Measurements from ENCODE around the gene HLA-DOA. TPM values are rescaled to one million over a fixed set of nuclear protein-coding genes. Genes with fewer than 3 reads are reported as not detected.
A peak's percentile ranks its signal among the peaks of the same experiment; 100 is the strongest.

Gene HLA-DOA
- total RNA-seq, 1 donor from 2014 or later = 1.6 TPM

DNA sequence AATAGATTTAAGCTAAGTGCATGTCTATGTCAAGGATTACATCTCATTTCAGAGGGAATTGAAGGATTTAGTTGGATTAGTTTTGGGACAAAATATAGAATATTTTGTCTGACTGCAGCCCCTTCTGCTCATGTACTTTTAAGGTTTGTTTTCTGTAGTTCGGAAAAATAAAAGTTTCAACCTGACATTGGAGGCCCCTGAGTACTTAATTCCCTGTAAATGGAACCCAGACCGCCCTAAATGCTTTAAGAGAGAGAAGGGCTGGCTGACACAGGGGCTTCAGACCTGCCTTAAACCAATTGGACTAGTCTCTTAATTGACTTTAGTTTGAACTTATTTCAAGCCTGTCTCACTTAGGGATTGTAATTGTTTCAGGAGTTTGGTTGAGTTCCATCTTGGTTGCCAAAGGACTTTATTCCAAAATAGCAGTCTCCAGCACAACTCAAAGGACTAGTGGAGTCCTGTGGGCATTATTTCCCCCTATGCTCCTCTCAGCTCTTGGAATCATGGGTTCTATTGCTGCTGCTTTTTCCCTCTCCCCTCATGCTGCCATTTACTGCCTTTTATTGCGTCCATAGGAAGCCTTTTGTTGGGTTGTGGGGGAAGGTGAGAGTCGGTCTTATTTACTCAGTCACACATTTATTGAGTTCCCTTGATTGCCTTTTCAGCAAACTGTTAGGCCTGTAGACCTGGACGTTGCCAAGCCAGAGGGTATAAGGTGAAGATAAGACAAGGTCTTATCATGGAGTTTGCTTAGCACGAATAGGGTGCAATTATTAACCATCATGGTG, 26.5 kb downstream of the HLA-DOA start:
- intact Hi-C loops (cut with DNase I) = no loop called here

DNA sequence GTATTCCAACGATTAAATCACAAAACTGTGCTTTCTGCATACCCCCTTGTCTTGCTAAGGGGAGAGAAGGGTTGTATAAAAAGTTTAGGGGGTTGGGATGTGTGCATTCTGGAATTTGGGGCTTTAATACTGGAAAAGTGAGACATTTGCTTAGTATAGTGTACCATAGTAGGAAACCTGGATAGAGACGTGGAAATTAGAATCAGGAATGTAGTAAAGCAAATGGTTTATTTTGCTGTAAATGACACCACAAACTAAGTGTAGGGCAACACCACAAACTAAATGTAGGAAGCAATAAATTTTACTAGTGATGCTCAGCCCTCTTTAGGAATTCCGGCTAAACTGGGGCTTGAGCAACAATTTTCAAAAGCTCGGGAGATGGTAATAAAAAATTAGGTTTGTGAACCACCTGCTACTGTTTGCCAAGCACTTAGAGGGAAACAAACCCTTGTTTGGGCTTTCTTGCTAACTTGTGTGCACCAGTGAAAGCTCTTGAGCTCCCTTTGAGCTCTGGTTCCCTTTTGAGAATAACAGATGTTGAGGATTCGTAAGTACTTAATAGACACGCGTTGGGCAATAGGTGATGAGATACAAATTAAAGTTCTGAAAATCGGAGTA, 27.2 kb downstream of the HLA-DOA start:
- intact Hi-C loops (cut with DNase I) = no loop called here
- no peak for DNase-seq (ENCODE audit: low spot score)

More for the DNA sequence above, 26.5 kb downstream of the HLA-DOA start:
- DNase-seq (ENCODE audit: low spot score) = no peak

DNA sequence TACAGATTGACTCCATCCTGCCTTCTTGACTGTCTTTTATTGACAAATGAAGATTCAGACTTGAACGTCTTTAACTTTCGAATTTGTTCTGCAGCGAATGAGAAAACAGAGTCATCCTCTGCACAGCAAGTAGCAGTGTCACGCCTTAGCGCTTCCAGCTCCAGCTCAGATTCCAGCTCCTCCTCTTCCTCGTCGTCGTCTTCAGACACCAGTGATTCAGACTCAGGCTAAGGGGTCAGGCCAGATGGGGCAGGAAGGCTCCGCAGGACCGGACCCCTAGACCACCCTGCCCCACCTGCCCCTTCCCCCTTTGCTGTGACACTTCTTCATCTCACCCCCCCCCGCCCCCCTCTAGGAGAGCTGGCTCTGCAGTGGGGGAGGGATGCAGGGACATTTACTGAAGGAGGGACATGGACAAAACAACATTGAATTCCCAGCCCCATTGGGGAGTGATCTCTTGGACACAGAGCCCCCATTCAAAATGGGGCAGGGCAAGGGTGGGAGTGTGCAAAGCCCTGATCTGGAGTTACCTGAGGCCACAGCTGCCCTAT, 28.8 kb downstream of the HLA-DOA start:
- no peak for DNase-seq (ENCODE audit: low spot score)
- intact Hi-C loops (cut with DNase I) = no loop called here

DNA sequence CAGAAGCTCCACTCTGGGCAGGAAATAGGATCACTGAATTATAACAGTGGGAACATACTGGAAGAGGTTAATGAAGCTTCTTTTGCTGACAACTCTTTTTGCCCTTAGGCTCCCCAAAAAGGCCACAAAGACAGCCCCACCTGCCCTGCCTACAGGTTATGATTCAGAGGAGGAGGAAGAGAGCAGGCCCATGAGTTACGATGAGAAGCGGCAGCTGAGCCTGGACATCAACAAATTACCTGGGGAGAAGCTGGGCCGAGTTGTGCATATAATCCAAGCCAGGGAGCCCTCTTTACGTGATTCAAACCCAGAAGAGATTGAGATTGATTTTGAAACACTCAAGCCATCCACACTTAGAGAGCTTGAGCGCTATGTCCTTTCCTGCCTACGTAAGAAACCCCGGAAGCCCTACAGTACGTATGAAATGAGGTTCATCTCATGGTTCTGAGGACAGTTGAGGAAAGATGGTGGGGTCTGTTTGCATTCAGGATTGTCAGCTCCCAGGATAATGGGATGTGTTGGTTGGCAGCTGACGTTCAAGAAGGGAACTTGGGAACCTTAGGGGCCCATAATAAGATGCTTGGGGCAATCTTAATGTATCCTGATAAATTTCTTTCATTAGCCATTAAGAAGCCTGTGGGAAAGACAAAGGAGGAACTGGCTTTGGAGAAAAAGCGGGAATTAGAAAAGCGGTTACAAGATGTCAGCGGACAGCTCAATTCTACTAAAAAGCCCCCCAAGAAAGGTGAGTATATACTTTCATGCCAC, 29.5 kb downstream of the HLA-DOA start:
- intact Hi-C loops (cut with DNase I) = no loop called here
- DNase-seq (ENCODE audit: low spot score) = no peak

DNA sequence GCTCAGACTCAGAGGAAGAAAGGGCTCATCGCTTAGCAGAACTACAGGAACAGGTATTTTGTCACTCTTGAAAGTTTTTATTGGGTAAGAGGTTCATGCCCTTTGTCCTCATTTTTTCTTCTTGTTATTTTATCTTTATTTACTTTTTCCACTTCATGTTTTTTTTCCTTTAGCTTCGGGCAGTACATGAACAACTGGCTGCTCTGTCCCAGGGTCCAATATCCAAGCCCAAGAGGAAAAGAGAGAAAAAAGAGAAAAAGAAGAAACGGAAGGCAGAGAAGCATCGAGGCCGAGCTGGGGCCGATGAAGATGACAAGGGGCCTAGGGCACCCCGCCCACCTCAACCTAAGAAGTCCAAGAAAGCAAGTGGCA, 31.5 kb downstream of the HLA-DOA start:
- intact Hi-C loops (cut with DNase I) = no loop called here
- DNase-seq (ENCODE audit: low spot score) = no peak

DNA sequence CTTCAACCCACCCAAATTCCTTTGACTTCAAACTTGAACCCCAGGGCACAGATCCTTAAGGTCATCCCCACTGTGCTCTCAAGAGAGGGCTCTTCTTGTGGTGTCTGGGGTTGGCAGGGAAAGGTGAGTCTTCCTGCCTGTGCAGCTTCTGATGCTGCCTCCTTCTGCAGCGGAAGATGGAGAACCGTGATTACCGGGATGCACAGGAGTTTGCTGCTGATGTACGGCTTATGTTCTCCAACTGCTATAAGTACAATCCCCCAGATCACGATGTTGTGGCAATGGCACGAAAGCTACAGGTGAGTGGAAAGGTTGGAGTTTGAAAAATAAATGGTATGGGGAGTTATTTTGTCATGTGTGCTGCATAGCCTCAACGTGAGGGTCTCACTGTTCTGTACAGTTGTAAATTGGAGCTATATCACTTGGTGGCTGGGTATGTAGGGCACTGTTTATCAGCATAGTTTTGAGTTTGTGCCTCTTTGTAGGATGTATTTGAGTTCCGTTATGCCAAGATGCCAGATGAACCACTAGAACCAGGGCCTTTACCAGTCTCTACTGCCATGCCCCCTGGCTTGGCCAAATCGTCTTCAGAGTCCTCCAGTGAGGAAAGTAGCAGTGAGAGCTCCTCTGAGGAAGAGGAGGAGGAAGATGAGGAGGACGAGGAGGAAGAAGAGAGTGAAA, 32.0 kb downstream of the HLA-DOA start:
- intact Hi-C loops (cut with DNase I) = no loop called here
- DNase-seq (ENCODE audit: low spot score) = no peak

DNA sequence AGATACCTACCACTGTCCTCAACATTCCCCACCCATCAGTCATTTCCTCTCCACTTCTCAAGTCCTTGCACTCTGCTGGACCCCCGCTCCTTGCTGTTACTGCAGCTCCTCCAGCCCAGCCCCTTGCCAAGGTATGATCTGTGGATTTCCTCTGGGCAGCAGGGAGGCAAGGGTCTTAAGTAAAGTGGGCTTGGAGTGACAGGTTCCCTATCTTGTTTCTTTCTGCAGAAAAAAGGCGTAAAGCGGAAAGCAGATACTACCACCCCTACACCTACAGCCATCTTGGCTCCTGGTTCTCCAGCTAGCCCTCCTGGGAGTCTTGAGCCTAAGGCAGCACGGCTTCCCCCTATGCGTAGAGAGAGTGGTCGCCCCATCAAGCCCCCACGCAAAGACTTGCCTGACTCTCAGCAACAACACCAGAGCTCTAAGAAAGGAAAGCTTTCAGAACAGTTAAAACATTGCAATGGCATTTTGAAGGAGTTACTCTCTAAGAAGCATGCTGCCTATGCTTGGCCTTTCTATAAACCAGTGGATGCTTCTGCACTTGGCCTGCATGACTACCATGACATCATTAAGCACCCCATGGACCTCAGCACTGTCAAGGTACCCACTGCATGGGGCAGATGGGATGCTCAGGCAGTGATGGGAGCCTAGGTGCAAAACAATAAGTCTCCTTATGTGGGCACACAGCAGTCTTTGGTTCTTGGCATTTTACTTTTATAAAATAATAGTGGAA, 32.9 kb downstream of the HLA-DOA start:
- intact Hi-C loops (cut with DNase I) = no loop called here
- DNase-seq (ENCODE audit: low spot score) = no peak

DNA sequence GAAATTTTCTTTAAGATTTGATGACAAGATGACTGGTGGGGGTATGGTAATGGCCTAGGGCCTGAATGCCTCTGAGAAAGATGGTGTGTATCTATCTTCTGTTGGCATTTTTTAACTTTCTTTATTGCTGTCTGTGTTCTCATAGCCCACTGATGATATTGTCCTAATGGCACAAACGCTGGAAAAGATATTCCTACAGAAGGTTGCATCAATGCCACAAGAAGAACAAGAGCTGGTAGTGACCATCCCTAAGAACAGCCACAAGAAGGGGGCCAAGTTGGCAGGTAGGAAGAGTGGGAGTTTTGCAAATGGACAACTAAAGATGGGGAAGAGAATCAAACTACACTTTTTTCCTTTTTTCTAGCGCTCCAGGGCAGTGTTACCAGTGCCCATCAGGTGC, 33.5 kb downstream of the HLA-DOA start:
- DNase-seq (ENCODE audit: low spot score) = no peak
- intact Hi-C loops (cut with DNase I) = no loop called here

DNA sequence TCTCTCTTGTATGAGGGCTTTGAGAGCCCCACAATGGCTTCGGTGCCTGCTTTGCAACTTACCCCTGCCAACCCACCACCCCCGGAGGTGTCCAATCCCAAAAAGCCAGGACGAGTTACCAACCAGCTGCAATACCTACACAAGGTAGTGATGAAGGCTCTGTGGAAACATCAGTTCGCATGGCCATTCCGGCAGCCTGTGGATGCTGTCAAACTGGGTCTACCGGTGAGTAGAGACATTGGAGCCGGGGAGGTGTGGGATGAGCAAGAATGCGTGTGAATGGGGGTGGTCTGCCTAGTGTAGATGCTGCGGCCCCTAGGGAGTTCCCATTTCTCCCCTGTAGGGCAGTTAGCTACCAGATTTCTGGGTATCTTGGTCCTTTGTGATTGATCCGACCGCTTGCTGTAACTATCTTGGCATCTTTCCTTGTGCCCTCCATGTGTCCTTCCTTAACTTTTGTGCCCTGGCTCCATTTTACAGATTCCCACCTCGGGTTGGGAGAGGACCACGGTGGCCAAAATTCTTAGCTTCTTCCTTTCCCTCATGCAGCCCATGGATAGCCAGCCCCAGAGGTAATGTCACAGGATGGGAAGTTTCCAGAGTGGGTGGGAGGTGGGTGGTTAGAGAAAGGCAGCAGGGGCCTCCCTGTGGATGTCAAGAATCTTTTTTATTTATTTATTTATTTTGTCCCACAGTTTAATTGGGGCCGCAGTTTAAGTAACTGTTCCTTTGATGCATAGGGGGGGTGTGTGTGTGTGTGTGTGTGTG, 34.7 kb downstream of the HLA-DOA start:
- DNase-seq (ENCODE audit: low spot score) = no peak
- intact Hi-C loops (cut with DNase I) = no loop called here

DNA sequence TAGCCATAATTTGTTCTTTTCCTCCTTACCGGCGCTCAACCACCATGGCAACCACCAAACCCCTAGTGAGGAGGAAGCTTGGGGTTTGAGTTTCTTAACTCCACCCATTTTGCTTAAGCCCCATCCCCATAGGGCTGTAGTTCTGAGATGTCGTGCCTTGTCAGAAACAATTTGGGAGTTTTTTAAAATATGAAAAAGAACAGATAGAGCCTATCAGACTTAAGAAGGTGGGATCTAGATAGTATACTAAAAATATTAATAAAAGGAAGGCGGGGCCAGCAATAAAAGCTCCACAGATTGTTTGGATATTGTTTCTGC, 35.4 kb downstream of the HLA-DOA start:
- no peak for DNase-seq (ENCODE audit: low spot score)
- intact Hi-C loops (cut with DNase I) = no loop called here

DNA sequence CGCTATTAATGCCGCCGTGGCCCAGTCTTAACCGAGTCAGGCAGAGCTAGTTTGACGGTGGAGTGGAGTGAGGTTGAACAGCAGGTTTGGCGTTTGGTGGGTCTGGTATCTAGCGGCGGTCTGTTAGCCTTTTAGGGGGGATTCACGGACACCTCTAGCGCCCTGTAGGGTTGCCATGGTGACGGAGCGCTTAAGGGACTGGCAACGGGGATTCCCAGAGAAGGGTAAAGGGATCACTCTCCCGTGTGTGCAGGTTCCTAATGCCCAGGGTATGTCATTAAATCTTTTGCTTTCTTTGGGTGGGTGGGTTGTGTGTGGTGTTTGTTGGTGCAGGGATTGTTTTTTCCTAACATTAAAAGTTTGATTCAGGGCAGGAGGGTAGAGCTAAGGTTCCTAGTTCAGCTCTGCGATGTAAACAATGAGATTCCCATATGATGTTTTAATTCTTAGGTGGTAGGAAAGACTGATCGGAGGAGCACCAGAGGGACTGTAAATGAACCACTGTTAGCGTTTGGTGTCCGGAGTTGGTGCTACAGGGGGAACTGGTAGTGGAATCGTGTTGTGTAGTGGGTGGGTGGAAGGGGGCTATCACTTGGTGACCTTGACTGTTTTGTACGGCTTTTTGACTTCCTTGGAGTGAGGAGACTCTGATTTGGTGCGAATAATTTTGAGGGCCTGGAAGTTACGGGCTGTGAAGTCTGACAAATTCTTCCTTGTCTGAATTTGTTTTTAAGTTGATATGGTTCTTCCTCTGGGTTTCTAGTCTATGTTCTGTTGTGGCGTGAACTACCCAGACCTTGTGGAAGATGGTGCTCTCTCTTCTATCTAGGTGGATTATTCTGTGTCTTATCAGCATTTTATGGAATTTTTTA, 36.0 kb downstream of the HLA-DOA start:
- intact Hi-C loops (cut with DNase I) = no loop called here
- no peak for DNase-seq (ENCODE audit: low spot score)

DNA sequence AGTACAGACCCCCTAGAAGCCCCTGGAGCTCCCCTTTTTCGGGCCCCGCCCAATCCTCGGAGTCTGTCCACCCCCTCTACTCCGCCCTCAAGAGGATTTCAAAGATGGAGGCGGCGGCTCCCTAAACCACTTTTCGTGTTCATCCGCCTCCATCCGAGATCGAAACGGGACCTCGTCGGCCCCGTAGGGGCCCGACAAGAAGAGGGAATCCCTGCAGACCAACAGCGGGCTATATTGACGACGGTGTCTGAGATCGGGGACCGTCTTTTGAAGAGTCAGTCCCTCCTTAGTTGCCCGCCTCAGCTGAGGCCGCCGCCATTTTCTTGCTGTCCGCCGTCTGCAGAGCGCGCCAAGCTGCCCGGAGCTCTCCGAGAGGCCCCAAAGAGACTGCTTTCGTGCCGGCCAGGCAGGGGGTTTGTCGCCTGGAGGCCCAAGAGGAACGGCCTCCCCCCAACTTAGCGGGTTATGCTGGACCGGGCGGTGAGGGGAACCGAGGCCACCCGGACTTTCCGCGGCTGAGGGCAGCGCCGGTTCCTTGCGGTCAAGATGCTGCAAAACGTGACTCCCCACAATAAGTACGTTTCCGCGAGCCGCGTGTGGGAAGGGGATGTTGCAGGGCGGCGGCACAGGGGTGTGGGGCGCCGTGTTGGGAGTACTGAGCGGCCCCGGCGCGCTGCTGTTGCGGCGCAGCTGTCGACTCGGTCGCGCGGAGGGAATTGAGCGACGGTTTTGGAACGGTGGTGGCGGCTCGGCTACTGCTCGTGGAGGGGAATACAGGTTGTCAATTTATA, 36.8 kb downstream of the HLA-DOA start:
- DNase-seq (ENCODE audit: low spot score) = peak; percentile 87
- intact Hi-C loops (cut with DNase I) = no loop called here

DNA sequence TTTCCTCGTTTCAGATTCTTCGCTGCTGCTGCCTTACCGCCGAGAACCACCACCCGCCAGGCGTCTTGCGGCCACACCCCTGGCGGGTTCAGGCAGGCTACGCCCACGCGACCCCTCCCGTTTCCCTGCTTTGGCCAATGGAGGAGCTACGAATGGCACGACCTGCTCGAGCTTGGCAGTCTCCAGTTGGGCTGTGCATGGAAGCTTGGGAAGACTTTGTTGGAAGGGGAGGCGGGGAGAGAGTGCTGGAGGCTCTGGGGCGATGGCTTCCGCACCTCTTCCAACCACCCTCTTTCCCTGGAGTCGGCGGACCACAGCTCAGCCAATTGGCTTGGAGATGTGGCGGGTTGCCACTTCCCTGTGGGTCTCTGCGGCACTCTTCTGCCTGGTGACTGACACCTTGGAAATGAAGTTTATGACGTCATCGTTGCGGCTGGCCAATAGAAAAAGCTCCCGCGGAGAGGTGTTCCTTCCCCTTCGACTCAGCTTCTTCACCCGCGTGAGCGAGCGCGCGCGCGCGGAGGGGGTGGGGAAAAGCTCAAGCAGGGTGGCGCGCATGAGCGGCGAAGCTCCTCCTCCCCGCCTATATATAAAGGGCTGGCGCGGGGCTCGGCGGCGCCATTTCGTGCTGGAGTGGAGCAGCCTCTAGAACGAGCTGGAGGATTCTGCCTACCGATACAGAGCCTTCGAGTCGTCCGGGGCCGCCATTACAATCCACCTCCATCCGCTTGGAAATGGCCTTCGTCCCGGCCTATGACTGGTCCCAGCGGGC, 37.6 kb downstream of the HLA-DOA start:
- peak; percentile 100 for DNase-seq (ENCODE audit: low spot score)
- intact Hi-C loops (cut with DNase I) = loop anchor here (2.0 kb wide), 1 partner anchor 229 kb away; the partner anchor contains the start of genes RXRB and SLC39A7

DNA sequence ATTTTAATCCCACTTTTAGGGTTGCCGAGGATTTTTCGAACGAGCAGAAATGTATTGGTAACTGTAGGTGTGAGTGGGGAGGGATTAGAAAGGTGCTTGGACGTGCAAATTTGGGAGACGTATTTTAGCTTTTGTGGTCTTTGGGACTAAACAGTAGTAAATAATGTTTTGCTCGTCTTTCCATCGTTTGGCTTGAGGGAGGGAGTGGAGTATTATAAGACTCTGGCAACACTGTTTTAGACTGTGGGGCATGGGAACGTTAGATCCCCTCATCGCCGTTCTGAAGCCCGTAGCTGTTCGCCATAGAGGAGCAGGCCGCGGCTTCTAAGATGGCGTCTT, 38.2 kb downstream of the HLA-DOA start:
- intact Hi-C loops (cut with DNase I) = loop anchor here (2.0 kb wide), 1 partner anchor 230 kb away; the partner anchor contains the start of genes RXRB and SLC39A7
- DNase-seq (ENCODE audit: low spot score) = no peak

DNA sequence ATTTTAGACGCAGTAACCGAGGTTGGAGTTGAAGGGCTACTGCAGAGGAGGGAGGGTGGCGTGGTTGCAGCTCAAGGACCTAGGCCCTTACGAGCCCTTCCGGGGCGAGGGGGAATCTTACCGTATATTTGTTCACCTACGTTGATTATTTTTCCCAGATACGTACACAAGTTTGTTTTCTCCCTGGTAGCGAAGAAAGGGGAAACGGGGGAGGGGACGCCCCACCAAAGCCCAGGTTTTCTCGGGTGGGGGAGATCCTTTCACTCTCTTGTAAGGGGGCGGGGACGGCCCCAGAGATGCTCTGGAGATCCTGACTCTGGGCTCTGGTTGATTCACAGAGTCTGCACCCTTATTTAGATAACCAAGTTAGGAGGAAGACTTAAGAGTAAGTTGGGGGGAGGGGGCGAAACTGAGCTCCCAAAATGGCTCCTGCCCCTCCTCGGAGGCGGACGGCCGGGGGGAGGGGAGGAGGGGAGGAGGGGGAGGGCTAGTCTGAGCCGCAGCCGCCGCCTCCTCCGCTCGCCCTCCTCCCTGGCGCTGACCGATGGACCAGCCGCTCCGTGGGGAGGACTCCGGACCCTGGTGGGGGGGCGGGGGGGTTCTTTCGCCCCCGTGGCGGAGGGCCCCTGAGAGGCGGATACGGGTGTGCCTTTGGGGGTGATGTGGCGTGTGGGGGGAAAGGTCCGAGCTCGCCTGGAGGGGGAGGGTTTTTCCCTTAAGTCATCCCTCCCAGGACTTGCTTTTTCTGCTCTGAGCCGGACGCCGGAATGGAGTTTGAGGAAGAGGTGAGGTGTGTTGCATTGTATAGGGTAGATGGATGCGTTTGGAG, 38.8 kb downstream of the HLA-DOA start:
- intact Hi-C loops (cut with DNase I) = loop anchor here (2.0 kb wide), 1 partner anchor 230 kb away; the partner anchor contains the start of genes RXRB and SLC39A7
- DNase-seq (ENCODE audit: low spot score) = peak; percentile 94
